ENCODE data around the gene FNDC3B. TPM values are rescaled to one million over a fixed set of nuclear protein-coding genes. Genes with fewer than 3 reads are reported as not detected.

The FNDC3B gene
- total RNA-seq, 4 donors from 2014 or later: 131 to 179 (median 170) TPM

GRCh38 chr3:172023915-172024314 is 15.5 kb upstream of the FNDC3B start:
- TF ChIP-seq, protein P1, sequence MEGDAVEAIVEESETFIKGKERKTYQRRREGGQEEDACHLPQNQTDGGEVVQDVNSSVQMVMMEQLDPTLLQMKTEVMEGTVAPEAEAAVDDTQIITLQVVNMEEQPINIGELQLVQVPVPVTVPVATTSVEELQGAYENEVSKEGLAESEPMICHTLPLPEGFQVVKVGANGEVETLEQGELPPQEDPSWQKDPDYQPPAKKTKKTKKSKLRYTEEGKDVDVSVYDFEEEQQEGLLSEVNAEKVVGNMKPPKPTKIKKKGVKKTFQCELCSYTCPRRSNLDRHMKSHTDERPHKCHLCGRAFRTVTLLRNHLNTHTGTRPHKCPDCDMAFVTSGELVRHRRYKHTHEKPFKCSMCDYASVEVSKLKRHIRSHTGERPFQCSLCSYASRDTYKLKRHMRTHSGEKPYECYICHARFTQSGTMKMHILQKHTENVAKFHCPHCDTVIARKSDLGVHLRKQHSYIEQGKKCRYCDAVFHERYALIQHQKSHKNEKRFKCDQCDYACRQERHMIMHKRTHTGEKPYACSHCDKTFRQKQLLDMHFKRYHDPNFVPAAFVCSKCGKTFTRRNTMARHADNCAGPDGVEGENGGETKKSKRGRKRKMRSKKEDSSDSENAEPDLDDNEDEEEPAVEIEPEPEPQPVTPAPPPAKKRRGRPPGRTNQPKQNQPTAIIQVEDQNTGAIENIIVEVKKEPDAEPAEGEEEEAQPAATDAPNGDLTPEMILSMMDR (IDR thresholded peaks at IDR 0.05; ENCODE audit: low read depth): no peak

DNA sequence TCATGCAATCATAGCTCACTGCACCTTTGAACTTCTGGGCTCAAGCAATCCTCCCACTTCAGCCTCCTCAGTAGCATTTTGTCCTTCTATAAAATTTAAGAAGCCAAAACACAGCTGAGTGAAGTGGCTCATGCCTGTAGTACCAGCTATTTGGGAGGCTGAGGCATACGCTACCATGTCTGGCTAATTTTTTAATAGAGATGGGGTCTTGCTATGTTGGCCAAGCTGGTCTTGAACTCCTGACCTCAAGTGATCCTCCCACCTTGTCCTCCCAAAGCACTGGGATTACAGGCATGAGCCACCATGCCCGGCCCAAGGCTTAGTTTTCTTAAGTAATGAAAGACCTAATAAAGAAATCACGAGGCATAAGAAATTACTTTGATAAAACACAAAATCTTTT is 14.7 kb upstream of the FNDC3B start:
- TF ChIP-seq, protein P1 (IDR thresholded peaks at IDR 0.05; ENCODE audit: low read depth): no peak

GRCh38 chr3:172029425-172030098 is 9.8 kb upstream of the FNDC3B start:
- TF ChIP-seq, protein P1 (IDR thresholded peaks at IDR 0.05; ENCODE audit: low read depth): no peak

DNA sequence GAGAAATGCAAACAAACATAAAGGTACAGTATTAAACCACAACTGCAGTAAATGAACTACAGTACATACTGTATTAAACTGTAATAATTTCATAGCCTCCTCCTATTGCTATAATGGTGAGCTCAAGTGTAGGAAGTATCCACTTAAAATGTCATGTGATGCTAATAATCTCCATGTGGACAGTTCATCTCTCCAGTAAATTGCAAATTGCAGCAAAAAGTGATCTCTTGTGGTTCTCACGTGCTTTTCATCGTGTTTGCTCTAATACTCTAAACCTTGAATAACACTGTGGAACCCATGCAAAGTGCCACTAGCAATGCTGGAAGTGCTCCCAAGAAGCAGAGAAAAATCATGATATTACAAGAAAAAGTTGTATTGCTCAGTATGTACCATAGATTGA is 9.2 kb upstream of the FNDC3B start:
- TF ChIP-seq, protein P1 (IDR thresholded peaks at IDR 0.05; ENCODE audit: low read depth): no peak

DNA sequence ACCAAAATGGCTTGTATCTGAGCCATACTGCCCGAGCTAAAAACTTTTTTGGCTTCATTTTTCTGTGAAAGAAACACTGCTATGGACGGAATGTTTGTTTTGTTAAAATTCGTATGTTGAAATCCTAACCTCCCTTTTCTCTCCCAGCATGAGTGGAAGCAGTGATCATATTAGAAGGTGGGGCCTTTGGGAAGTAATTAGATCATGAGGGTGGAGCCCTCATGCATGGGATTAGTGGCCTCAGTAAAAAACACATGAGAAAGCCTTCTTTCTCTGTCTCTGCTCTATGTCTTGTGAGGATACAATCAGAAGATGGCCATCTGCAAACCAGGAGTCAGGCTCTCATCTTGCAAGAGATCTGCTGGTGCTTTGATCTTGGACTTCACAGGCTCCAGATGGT is 7.4 kb upstream of the FNDC3B start:
- TF ChIP-seq, protein P1 (IDR thresholded peaks at IDR 0.05; ENCODE audit: low read depth): no peak

DNA sequence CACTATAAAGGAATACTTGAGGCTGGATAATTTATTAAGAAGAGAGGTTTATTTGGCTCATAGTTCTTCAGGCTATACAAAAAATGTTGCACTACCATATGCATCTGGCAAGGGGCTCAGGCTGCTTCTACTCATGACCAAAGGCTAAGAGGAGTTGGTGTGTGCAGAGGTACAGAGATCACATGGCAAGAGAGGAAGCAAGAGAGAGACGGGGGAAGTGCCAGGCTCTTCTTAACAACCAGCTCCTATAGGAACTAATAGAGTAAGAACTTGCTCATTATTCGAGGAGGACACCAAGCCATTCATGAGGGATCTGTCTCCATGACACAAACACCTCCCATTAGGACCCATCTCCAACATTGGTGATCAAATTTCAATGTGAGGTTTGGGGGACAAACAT is 6.0 kb upstream of the FNDC3B start:
- TF ChIP-seq, protein P1 (IDR thresholded peaks at IDR 0.05; ENCODE audit: low read depth): no peak

- TF ChIP-seq, protein P1 (IDR thresholded peaks at IDR 0.05; ENCODE audit: low read depth): no peak
Observed at GRCh38 chr3:172034786-172035685, 4.3 kb upstream of the FNDC3B start.
